ENCODE measurements around the gene HSD17B14. TPM values are rescaled to one million over a fixed set of nuclear protein-coding genes. Genes with fewer than 3 reads are reported as not detected.

Gene HSD17B14
- total and polyA plus RNA-seq, 2 of the 13 experiments (the other 11 are each of a cell fraction or from before 2014, with no cell fraction given): 0.58 to 1.2 TPM

DNA sequence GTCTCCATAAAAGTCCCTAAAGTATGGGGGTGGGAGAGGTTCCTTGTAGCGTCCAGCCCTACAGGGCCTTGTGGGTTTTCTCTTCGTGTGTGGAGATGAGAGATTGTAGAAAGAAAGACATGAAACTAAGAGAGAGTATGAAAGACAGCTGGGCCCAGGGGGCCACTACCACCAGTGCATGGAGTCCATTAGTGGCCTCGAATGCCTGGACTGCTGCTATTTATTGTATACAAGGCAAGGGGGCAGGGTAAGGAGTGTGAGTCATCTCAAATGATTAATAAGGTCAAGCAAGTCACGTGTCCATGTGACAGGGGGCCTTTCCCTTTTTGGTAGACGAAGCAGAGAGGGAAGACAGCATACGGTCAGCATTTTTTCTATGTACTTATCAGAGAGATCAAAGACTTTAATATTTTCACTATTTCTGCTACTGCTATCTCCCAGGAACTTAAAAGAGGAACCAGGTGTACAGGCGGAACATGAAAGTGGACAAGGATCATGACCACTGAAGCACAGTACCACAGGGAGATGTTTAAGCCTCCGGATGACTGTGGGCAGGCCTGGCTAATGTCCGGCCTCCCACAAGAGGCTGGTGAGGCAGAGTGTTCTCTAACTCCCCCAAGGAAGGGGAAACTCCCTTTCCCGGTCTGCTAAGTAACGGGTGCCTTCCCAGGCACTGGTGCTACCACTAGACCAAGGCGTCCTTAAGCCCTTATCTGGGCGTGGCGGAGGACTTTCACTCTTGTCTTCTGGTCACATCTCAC, 55.5 kb downstream of the HSD17B14 start (continued):
- no peak for TF ChIP-seq HNRNPK (IDR thresholded peaks at IDR 0.05; ENCODE audit: low read depth, low read length, poor library complexity, severe bottlenecking)
- no peak for TF ChIP-seq ZNF136 (CRISPR knock-in tag; IDR thresholded peaks at IDR 0.05; ENCODE audit: low read depth)
- TF ChIP-seq JUND (CRISPR knock-in tag; IDR thresholded peaks at IDR 0.05): peak; percentile 75
- TF ChIP-seq BRF2 (CRISPR knock-in tag; IDR thresholded peaks at IDR 0.05): no peak
- no peak for TF ChIP-seq ZNF232 (CRISPR knock-in tag; IDR thresholded peaks at IDR 0.05; ENCODE audit: borderline replicate concordance)
- peak; percentile 52 for TF ChIP-seq PHF5A (CRISPR knock-in tag; IDR thresholded peaks at IDR 0.05; ENCODE audit: low read depth, unreplicated experiment)
- no peak for TF ChIP-seq MYC (CRISPR knock-in tag; IDR thresholded peaks at IDR 0.05; ENCODE audit: borderline replicate concordance)
- TF ChIP-seq ZNF484 (CRISPR knock-in tag; IDR thresholded peaks at IDR 0.05; ENCODE audit: borderline replicate concordance, low read depth): no peak
- TF ChIP-seq NR2F6 (IDR thresholded peaks at IDR 0.05): peak; percentile 50; the same call in 1 of the 2 replicates
- peak; percentile 53 for TF ChIP-seq NR2F6 (CRISPR knock-in tag; IDR thresholded peaks at IDR 0.05)
- no peak for TF ChIP-seq ZMAT3 (CRISPR knock-in tag; conservative IDR thresholded peaks at IDR 0.05)
- no peak for TF ChIP-seq ZKSCAN5 (CRISPR knock-in tag; IDR thresholded peaks at IDR 0.05)
- TF ChIP-seq FOXJ3 (CRISPR knock-in tag; IDR thresholded peaks at IDR 0.05; ENCODE audit: borderline replicate concordance): no peak
- peak; percentile 41 for TF ChIP-seq MAFF (IDR thresholded peaks at IDR 0.05; ENCODE audit: low read depth, low read length)
- TF ChIP-seq FUBP1 (CRISPR knock-in tag; IDR thresholded peaks at IDR 0.05; ENCODE audit: borderline replicate concordance): no peak
- TF ChIP-seq ZNF275 (CRISPR knock-in tag; IDR thresholded peaks at IDR 0.05; ENCODE audit: borderline replicate concordance): no peak
- no peak for TF ChIP-seq ZNF749 (CRISPR knock-in tag; IDR thresholded peaks at IDR 0.05; ENCODE audit: borderline replicate concordance)
- TF ChIP-seq ZNF569 (CRISPR knock-in tag; IDR thresholded peaks at IDR 0.05; ENCODE audit: borderline replicate concordance): no peak
- TF ChIP-seq CTCF (CRISPR knock-in tag; IDR thresholded peaks at IDR 0.05): no peak
- TF ChIP-seq, protein P1, sequence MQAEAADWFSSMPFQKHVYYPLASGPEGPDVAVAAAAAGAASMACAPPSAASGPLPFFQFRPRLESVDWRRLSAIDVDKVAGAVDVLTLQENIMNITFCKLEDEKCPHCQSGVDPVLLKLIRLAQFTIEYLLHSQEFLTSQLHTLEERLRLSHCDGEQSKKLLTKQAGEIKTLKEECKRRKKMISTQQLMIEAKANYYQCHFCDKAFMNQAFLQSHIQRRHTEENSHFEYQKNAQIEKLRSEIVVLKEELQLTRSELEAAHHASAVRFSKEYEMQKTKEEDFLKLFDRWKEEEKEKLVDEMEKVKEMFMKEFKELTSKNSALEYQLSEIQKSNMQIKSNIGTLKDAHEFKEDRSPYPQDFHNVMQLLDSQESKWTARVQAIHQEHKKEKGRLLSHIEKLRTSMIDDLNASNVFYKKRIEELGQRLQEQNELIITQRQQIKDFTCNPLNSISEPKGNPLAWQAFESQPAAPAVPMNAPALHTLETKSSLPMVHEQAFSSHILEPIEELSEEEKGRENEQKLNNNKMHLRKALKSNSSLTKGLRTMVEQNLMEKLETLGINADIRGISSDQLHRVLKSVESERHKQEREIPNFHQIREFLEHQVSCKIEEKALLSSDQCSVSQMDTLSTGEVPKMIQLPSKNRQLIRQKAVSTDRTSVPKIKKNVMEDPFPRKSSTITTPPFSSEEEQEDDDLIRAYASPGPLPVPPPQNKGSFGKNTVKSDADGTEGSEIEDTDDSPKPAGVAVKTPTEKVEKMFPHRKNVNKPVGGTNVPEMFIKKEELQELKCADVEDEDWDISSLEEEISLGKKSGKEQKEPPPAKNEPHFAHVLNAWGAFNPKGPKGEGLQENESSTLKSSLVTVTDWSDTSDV (CRISPR knock-in tag; IDR thresholded peaks at IDR 0.05): no peak
- TF ChIP-seq HOXA7 (CRISPR knock-in tag; IDR thresholded peaks at IDR 0.05): no peak

Data from HepG2 (cell line).